ENCODE measurements around the gene DCLK3.

The DCLK3 gene

DNA sequence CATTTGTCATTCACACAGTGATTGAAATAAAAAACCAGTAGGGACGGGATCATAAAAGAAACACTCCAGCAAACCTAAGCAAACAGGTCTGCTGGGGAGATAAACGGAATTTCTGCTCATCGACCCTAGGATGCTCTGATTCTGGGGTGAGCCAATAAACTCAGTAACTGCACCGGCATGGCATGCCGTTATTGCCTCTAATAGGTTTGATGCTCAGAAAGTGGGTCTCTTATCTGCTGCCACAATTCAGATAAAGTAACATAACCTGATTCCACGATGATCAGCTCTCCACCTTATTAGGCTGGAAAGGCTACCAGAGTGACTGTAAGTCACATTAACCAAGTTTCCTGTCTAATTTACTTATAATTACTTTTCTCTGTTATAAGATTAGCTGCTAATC is 19.6 kb downstream of the DCLK3 start:
- Histone ChIP-seq H3K27me3 (ENCODE audit: insufficient read depth, low read depth, severe bottlenecking) (no peaks in the 10 kb centered on the region), H3K36me3 (no peaks in the 10 kb centered on the region), H3K27ac (no peak overlapping the region), H3K9me3 (ENCODE audit: severe bottlenecking) (no peaks in the 10 kb centered on the region), H3K4me3 (ENCODE audit: low read depth, low read length) (no peak overlapping the region)
- no peak for DNase-seq
- TF ChIP-seq, protein P1, sequence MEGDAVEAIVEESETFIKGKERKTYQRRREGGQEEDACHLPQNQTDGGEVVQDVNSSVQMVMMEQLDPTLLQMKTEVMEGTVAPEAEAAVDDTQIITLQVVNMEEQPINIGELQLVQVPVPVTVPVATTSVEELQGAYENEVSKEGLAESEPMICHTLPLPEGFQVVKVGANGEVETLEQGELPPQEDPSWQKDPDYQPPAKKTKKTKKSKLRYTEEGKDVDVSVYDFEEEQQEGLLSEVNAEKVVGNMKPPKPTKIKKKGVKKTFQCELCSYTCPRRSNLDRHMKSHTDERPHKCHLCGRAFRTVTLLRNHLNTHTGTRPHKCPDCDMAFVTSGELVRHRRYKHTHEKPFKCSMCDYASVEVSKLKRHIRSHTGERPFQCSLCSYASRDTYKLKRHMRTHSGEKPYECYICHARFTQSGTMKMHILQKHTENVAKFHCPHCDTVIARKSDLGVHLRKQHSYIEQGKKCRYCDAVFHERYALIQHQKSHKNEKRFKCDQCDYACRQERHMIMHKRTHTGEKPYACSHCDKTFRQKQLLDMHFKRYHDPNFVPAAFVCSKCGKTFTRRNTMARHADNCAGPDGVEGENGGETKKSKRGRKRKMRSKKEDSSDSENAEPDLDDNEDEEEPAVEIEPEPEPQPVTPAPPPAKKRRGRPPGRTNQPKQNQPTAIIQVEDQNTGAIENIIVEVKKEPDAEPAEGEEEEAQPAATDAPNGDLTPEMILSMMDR (IDR thresholded peaks at IDR 0.05; ENCODE audit: low read depth, low read length), result no peak

DNA sequence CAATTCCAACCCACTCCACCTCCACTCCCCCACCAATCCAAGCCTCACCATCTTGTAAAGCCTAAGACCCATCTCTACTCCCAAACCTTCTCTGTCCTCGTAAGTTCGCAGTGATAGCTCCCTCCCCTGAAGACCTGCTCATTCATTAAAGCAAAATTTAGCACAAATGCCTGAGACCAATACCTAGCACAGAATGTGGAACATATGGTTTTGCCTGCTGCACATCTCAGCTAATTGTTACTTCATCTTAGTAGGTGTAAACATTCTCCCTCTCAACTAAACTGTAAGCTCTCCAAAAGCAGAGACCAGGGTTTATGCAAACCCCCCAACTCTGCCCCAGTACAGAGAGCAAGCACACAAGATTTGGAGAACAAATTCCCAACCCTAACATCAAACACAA is 20.5 kb downstream of the DCLK3 start:
- TF ChIP-seq, protein P1 (IDR thresholded peaks at IDR 0.05; ENCODE audit: low read depth, low read length), result no peak
- H3K27me3 ChIP-seq (ENCODE audit: insufficient read depth, low read depth, severe bottlenecking), result no peaks in the 10 kb centered on the region
- no peak overlapping the region for H3K4me3 ChIP-seq (ENCODE audit: low read depth, low read length)
- no peak for DNase-seq
- H3K36me3 ChIP-seq, result no peaks in the 10 kb centered on the region
- H3K27ac ChIP-seq, result no peak overlapping the region
- no peaks in the 10 kb centered on the region for H3K9me3 ChIP-seq (ENCODE audit: severe bottlenecking)

- Histone ChIP-seq H3K4me3 (ENCODE audit: low read depth, low read length) (no peak overlapping the region), H3K27ac (peak overlapping the region; percentile 30), H3K27me3 (ENCODE audit: insufficient read depth, low read depth, severe bottlenecking) (no peaks in the 10 kb centered on the region), H3K36me3 (no peaks in the 10 kb centered on the region), H3K9me3 (ENCODE audit: severe bottlenecking) (no peaks in the 10 kb centered on the region)
- DNase-seq, result peak; percentile 42
- TF ChIP-seq, protein P1 (IDR thresholded peaks at IDR 0.05; ENCODE audit: low read depth, low read length), result peak; percentile 60
These were observed 23.1 kb downstream of the DCLK3 start for GRCh38 chr3:36741285-36741684.

GRCh38 chr3:36740787-36741186 is 23.6 kb downstream of the DCLK3 start:
- TF ChIP-seq, protein P1 (IDR thresholded peaks at IDR 0.05; ENCODE audit: low read depth, low read length), result no peak
- DNase-seq, result no peak

GRCh38 chr3:36738702-36739101 is 25.7 kb downstream of the DCLK3 start:
- H3K27me3 ChIP-seq (ENCODE audit: insufficient read depth, low read depth, severe bottlenecking), result no peaks in the 10 kb centered on the region
- DNase-seq, result no peak
- no peaks in the 10 kb centered on the region for H3K36me3 ChIP-seq

More at GRCh38 chr3:36740787-36741186, 23.6 kb downstream of the DCLK3 start:
- no peaks in the 10 kb centered on the region for H3K9me3 ChIP-seq (ENCODE audit: severe bottlenecking)
- H3K36me3 ChIP-seq, result no peaks in the 10 kb centered on the region
- H3K27ac ChIP-seq, result peak overlapping the region; percentile 30
- no peaks in the 10 kb centered on the region for H3K27me3 ChIP-seq (ENCODE audit: insufficient read depth, low read depth, severe bottlenecking)
- no peak overlapping the region for H3K4me3 ChIP-seq (ENCODE audit: low read depth, low read length)

GRCh38 chr3:36736301-36736700 is 28.1 kb downstream of the DCLK3 start:
- Histone ChIP-seq H3K27me3 (ENCODE audit: insufficient read depth, low read depth, severe bottlenecking) (no peaks in the 10 kb centered on the region), H3K4me3 (ENCODE audit: low read depth, low read length) (no peak overlapping the region), H3K27ac (no peak overlapping the region), H3K36me3 (no peaks in the 10 kb centered on the region), H3K9me3 (ENCODE audit: severe bottlenecking) (no peaks in the 10 kb centered on the region)
- DNase-seq, result no peak
- TF ChIP-seq, protein P1 (IDR thresholded peaks at IDR 0.05; ENCODE audit: low read depth, low read length), result no peak

More at GRCh38 chr3:36738702-36739101, 25.7 kb downstream of the DCLK3 start:
- TF ChIP-seq, protein P1 (IDR thresholded peaks at IDR 0.05; ENCODE audit: low read depth, low read length), result no peak
- Histone ChIP-seq H3K27ac (no peak overlapping the region), H3K9me3 (ENCODE audit: severe bottlenecking) (no peaks in the 10 kb centered on the region), H3K4me3 (ENCODE audit: low read depth, low read length) (no peak overlapping the region)
